G401.6 (cell line): Measurements from ENCODE around the gene ADAMTS17.

Experiments used
- FAIRE-seq: peaks from 2 replicates; lab custom pipeline; 2012; peaks lifted over from hg19 to GRCh38; lab: Jason Lieb, UNC

The ADAMTS17 gene

DNA sequence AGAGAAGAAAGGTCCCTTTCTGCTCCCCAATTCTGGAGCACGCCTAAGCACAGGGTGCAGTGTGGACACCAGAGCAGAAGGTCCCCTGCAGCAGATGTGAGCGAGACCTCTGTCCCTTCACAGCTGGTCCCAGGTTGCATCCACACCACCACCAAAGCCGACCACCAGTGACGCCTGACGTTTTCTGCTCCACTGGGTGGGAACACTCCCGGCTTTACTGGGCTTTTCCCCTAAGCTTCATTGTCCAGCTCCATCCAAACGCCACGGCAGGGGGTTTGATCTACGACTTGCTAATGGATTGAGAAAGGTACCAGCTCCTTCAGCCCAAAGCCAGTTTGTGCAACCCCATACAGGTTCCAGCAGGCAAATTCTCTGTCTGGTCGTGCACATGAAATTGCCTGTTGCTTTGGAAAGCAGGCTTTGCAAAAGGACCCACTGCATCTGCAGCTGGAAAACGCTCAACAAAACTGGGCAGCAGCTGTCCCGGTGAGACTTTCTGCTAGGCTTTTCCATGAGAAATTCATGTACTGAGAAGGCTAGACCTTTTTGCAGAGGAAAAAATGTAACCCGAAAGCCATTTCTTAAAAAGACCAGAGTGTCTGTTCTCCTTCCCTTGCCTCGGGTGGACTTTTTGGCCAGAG, 31.1 kb downstream of the ADAMTS17 start:
- no peak for FAIRE-seq

GRCh38 chr15:100310041-100310405, 31.8 kb downstream of the ADAMTS17 start:
- no peak for FAIRE-seq

GRCh38 chr15:100309109-100310040, 32.4 kb downstream of the ADAMTS17 start:
- FAIRE-seq = no peak

DNA sequence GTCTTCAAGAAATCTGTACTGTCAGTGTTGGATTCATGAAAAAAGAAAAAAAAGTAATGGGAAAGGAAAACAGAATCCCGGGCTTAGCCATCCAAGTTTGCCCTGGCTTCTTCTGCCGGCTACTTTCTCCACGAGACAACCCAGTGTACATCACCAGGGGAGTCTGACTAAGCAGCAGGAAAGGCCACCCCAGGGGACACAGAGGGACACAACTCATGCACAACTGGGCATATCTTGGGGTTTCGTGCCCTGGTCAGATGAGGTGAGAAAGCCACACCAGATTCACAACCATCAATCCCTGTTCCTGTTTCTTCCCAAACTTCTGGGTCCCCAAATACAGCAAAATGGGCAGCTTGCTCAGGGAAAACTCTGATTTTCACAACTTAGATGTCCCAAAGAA, 33.2 kb downstream of the ADAMTS17 start:
- no peak for FAIRE-seq

GRCh38 chr15:100308213-100308600, 33.6 kb downstream of the ADAMTS17 start:
- no peak for FAIRE-seq

GRCh38 chr15:100307241-100308212, 34.2 kb downstream of the ADAMTS17 start:
- FAIRE-seq = no peak

GRCh38 chr15:100306098-100306497, 35.7 kb downstream of the ADAMTS17 start:
- FAIRE-seq = no peak

GRCh38 chr15:100301910-100302431, 39.8 kb downstream of the ADAMTS17 start:
- FAIRE-seq = no peak

DNA sequence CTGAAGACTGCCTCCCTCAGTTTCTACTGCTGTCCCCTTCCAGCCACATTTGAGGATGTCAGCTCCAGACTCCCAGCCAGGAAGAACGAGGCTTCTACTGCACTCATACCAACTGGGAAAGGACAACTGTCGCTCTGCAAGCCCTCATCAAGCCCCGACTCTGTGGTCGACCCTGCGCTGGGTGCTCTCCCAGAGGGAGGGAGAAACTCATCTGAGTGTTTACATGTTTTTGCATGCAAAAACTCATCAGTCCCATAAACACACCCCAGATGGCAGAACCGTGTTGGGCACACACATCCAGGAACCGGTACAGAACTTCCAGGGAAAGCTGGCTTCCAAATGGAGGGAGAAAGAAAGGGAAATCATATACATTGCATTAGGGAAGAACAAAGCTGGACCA, 43.5 kb downstream of the ADAMTS17 start:
- FAIRE-seq = no peak

DNA sequence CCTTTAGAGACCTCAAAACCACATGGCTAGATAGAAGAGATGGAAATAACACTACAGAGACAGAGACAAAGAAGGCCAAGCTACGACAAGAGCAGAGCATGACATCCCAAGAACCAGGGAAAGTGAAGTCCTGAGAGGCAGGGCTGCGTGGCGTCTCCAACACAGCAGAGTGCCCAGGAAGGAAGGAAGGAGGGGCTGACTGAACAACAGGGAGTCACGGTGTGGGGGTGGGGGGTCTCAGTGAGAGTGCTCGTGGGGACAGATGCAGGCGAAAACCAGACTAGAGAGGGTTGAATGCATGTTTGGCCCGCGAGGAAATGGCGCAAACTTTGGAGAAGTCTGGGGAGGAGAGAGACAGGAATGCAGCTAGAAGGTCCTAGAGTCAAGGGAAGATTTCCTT, 44.0 kb downstream of the ADAMTS17 start:
- no peak for FAIRE-seq

- FAIRE-seq = no peak
Measured at GRCh38 chr15:100295939-100296565, 45.7 kb downstream of the ADAMTS17 start.

DNA sequence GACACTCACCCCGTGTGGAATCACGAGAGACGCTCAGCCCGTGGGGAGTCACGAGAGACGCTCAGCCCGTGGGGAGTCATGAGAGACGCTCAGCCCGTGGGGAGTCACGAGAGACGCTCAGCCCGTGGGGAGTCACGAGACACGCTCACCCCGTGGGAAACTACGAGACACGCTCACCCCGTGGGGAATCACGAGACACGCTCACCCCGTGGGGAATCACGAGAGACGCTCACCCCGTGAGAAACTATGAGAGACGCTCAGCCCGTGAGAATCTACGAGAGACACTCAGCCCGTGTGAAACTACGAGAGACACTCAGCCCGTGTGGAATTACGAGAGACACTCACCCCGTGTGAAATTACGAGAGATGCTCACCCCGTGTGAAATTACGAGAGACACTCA, 49.8 kb downstream of the ADAMTS17 start:
- FAIRE-seq = no peak

- no peak for FAIRE-seq
Measured at GRCh38 chr15:100291106-100291505, 50.7 kb downstream of the ADAMTS17 start.

GRCh38 chr15:100285641-100286295, 56.0 kb downstream of the ADAMTS17 start:
- no peak for FAIRE-seq

DNA sequence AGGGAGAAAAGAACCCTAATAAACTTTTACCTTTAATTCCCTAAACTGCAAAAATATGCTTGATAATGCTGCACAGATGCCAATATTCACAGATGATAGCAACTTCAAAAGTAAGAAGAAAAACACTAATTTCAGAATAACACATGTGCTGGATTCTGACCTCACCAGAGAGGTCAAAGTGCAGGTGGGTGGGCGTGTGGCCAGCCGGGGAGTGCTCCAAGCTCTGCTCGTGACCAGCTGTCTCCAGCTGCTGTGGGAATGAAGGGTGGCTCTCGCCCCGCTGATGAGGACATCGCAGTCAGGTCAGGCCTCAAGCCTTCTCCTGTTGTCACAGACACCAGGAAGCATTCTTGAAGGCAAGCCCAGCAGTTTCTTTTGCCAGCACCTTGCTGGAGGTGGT, 57.1 kb downstream of the ADAMTS17 start:
- no peak for FAIRE-seq

DNA sequence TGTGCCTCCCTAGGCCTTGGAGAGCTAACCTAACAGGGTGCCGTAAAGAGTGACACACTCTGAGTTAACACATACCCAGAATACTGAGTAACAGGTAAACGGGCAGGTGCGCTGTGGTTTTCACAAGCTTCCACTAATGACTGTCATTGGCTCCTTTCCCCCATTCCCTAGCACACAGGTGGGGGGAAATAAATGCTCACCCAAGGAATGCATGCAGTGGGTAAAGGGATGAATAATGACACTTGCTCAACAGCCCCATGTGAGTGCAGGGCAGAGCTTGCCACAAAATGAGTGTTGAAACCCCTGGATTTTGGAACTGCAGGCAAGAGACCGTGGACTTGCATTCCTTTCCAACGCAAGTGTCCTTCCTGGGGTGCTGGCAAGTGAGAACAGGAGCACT, 57.6 kb downstream of the ADAMTS17 start:
- FAIRE-seq = no peak

- no peak for FAIRE-seq
Measured at GRCh38 chr15:100281096-100281917, 60.5 kb downstream of the ADAMTS17 start.

DNA sequence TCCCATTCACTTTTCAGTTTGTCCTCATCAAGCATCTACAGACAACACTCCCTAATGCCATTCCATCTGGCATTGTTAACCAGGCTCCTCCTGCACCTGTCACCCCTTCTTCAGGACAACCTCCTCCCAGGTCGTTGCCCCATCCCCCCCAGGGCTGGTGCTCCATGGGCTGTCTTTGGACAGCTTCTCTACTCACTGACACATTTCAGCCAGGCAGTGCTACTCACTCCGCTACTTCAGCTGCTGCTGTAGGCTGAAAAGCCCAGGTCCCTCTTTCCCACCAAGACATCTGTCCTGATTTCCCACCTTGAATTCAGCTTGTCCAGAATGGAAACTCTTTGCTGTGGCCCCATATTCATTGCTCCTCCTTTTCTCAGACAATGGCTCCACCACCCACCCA, 61.9 kb downstream of the ADAMTS17 start:
- no peak for FAIRE-seq

GRCh38 chr15:100279446-100279845, 62.3 kb downstream of the ADAMTS17 start:
- no peak for FAIRE-seq

GRCh38 chr15:100278596-100279380, 63.0 kb downstream of the ADAMTS17 start:
- FAIRE-seq = no peak
